GM12878 (cell line): ENCODE results near the gene RTN3. TPM values are rescaled to one million over a fixed set of nuclear protein-coding genes. Genes with fewer than 3 reads are reported as not detected.

Experiments
- ATAC-seq: fragments of 200-7000 bp; cut with Tn5 transposase; 3 replicates; pipeline ENCODE4 v1.9.1; 2020; ENCODE audit warnings: mild to moderate bottlenecking, moderate library complexity
- BruUV-seq: library from RNA; stranded (reverse); fragments of 400-500 nt; replicated peaks from 2 replicates; lab custom pipeline; 2021; lab: Mats Ljungman, UMichigan
- CTCF ChIA-PET: fragments of 300-600 bp; sonication (Branson Sonifier 250); formaldehyde crosslinking; extraction: SDS; loops from one replicate; lab custom pipeline; 2021; ENCODE audit warnings: inconsistent platforms; lab: Yijun Ruan, JAX
- POLR2A ChIA-PET: fragments of 350-600 bp; formaldehyde crosslinking; extraction: SDS; loops from one replicate; lab custom pipeline; 2021; ENCODE audit warnings: inconsistent platforms; lab: Charles Lee
- RAD21 ChIA-PET: fragments of 300-600 bp; sonication (Branson Sonifier 250); formaldehyde crosslinking; loops from one replicate; lab custom pipeline; 2023; ENCODE audit warnings: antibody characterized with exemption; ENCODE audit not compliant: unreplicated experiment; lab: Charles Lee
- SMC1A ChIA-PET: fragments of 300-600 bp; sonication (Branson Sonifier 250); formaldehyde crosslinking; loops from one replicate; lab custom pipeline; 2023; ENCODE audit not compliant: unreplicated experiment, uncharacterized antibody; lab: Charles Lee
- DNase-seq: peaks from one replicate; pipeline ENCODE4 v3.0.0-alpha.2; 2011; ENCODE audit warnings: low read depth, low spot score
- FAIRE-seq: peaks from 3 replicates; lab custom pipeline; 2011; peaks lifted over from hg19 to GRCh38; lab: Jason Lieb, UNC
- H2AFZ ChIP-seq: 2 replicates; pipeline ENCODE4 v1.6.0; 2011; ENCODE audit warnings: low read depth, low read length, control low read depth; ENCODE audit not compliant: control insufficient read depth
- H3K27ac ChIP-seq: 2 replicates; pipeline ENCODE4 v1.5.1; 2011; ENCODE audit warnings: control low read depth; ENCODE audit not compliant: control insufficient read depth, insufficient read depth
- H3K27me3 ChIP-seq, 2 experiments: replicated peaks in 1 of 2; 2 replicates each; pipeline versions ENCODE4 v1.6.0 to v1.6.1; 2011; ENCODE audit warnings: low read length in 1 of 2; ENCODE audit not compliant: control insufficient read depth in 2 of 2, insufficient read depth in 2 of 2
- H3K36me3 ChIP-seq, 2 experiments: 2 replicates each; pipeline ENCODE4 v1.5.1; 2011; ENCODE audit warnings: low read length in 1 of 2; ENCODE audit not compliant: control insufficient read depth in 2 of 2, insufficient read depth in 2 of 2
- H3K4me1 ChIP-seq: 2 replicates; pipeline ENCODE4 v1.6.1; 2011; ENCODE audit warnings: mild to moderate bottlenecking, low read length, moderate library complexity, mixed read lengths; ENCODE audit not compliant: control insufficient read depth, insufficient read depth
- H3K4me2 ChIP-seq: 2 replicates; pipeline ENCODE4 v1.6.0; 2011; ENCODE audit warnings: control low read depth; ENCODE audit not compliant: control insufficient read depth, insufficient read depth
- H3K4me3 ChIP-seq: fragments of 200-600 bp; sonication (generic); 2 replicates; pipeline ENCODE4 v1.5.1; 2016
- H3K79me2 ChIP-seq: 2 replicates; pipeline ENCODE4 v1.6.0; 2011; ENCODE audit warnings: low read length; ENCODE audit not compliant: control insufficient read depth, insufficient read depth
- H3K9ac ChIP-seq: 2 replicates; pipeline ENCODE4 v1.8.0; 2011; ENCODE audit warnings: low read length, control low read depth, mixed read lengths; ENCODE audit not compliant: control insufficient read depth, insufficient read depth
- H3K9me3 ChIP-seq: replicated peaks from 3 replicates; pipeline ENCODE4 v1.5.1; 2011; ENCODE audit warnings: mild to moderate bottlenecking, low read length; ENCODE audit not compliant: control insufficient read depth, insufficient read depth
- H4K20me1 ChIP-seq: 2 replicates; pipeline ENCODE4 v1.6.0; 2011; ENCODE audit not compliant: control insufficient read depth, insufficient read depth
- CREM ChIP-seq: IDR thresholded peaks from 2 replicates; pipeline ENCODE4 v1.6.1; 2014; ENCODE audit warnings: antibody characterized with exemption, low read depth
- HDAC6 ChIP-seq: fragments of 200-600 bp; sonication (generic); IDR thresholded peaks from one replicate; pipeline ENCODE4 v1.8.0; 2017; ENCODE audit warnings: antibody characterized with exemption; ENCODE audit not compliant: unreplicated experiment
- KAT2A ChIP-seq: conservative IDR thresholded peaks from 2 replicates; pipeline ENCODE4 v1.6.1; 2011; ENCODE audit warnings: low read depth, low read length; ENCODE audit not compliant: control insufficient read depth
- NFYA ChIP-seq: IDR thresholded peaks from 2 replicates; pipeline ENCODE4 v1.6.1; 2011; ENCODE audit warnings: low read depth, mild to moderate bottlenecking, low read length, improper control_type of control experiment, borderline replicate concordance
- RAD21 ChIP-seq: IDR thresholded peaks from 2 replicates; pipeline ENCODE4 v1.6.1; 2011; ENCODE audit warnings: mild to moderate bottlenecking, low read depth, low read length, moderate library complexity; ENCODE audit not compliant: insufficient read depth
- RB1 ChIP-seq: fragments of 450-650 bp; formaldehyde crosslinking; IDR thresholded peaks from 2 replicates; pipeline ENCODE4 v1.6.1; 2017; ENCODE audit warnings: mild to moderate bottlenecking, borderline replicate concordance
- RFX5 ChIP-seq: IDR thresholded peaks from 2 replicates; pipeline ENCODE4 v1.6.1; 2011; ENCODE audit warnings: low read depth, low read length, improper control_type of control experiment
- SMC3 ChIP-seq: IDR thresholded peaks from 2 replicates; pipeline ENCODE4 v1.6.1; 2011; ENCODE audit warnings: low read length, improper control_type of control experiment, borderline replicate concordance
- TARDBP ChIP-seq: IDR thresholded peaks from 2 replicates; pipeline ENCODE4 v1.6.1; 2016; ENCODE audit warnings: borderline replicate concordance
- TCF3 ChIP-seq: IDR thresholded peaks from 2 replicates; pipeline ENCODE4 v1.6.1; 2012; ENCODE audit warnings: low read depth, mild to moderate bottlenecking, low read length, borderline replicate concordance; ENCODE audit not compliant: insufficient read depth
- ZNF384 ChIP-seq: IDR thresholded peaks from 2 replicates; pipeline ENCODE4 v1.6.1; 2012; ENCODE audit warnings: low read depth, mild to moderate bottlenecking, low read length, improper control_type of control experiment, borderline replicate concordance
- WGBS: methylation state at CpG from one replicate; pipeline ENCODE4 v1.1.6; 2016; ENCODE audit warnings: low lambda C conversion rate; ENCODE audit not compliant: insufficient replicate concordance, insufficient coverage; ENCODE audit errors: missing lambda C conversion rate; 5-methylcytosine and 5-hydroxymethylcytosine counted together
- in situ Hi-C: fragments of 300-500 bp; cut with MboI; formaldehyde crosslinking; loops from 9 replicates; pipeline ENCODE4 v1.14.3; 2018; ENCODE audit warnings: mixed read lengths
- intact Hi-C: fragments of 100-400 bp; cut with micrococcal nuclease; formaldehyde crosslinking; loops from one replicate; pipeline ENCODE4 v1.14.2; 2022; ENCODE audit not compliant: unreplicated experiment
- polyA plus RNA-seq, 11 experiments: library from polyadenylated mRNA; depleted of rRNA in 4 of 11; unstranded in 6 of 11; stranded (reverse) in 5 of 11; fragments of >200 nt; fragmentation: Nextera tagmentation in 4 of 11; fragmentation: Illumina TruSeq in 1 of 11; extraction: Ambion mirVana in 4 of 11; extraction: Trizol in 1 of 11; gene quantifications; 1 replicate in 1 of 11; 2 replicates in 10 of 11; pipeline versions ENCODE4 v1.2.1 to v1.2.3, GENCODE V29; 2011 to 2016; ENCODE audit warnings: inconsistent platforms in 2 of 11, missing spikeins in 2 of 11, low read depth in 1 of 11
- total RNA-seq, 4 experiments: library from RNA; depleted of rRNA in 3 of 4; stranded (reverse); fragments of >200 nt in 3 of 4; fragmentation: Illumina TruSeq in 1 of 4; extraction: Trizol in 1 of 4; gene quantifications; 2 replicates each; pipeline versions ENCODE4 v1.2.1 to v1.2.3, GENCODE V29; 2013 to 2021
- TF ChIP-seq, protein P1 (sequence below): fragments of 150-350 bp; IDR thresholded peaks from 2 replicates; pipeline ENCODE4 v1.6.1; 2016; ENCODE audit warnings: low read depth, low read length
- TF ChIP-seq, protein P2 (sequence below): IDR thresholded peaks from 2 replicates; pipeline ENCODE4 v1.6.1; 2011; ENCODE audit warnings: low read depth, mild to moderate bottlenecking, low read length, moderate library complexity, borderline replicate concordance; ENCODE audit errors: extremely low read depth

The RTN3 gene
- total and polyA plus RNA-seq, 10 of the 15 experiments (the other 5 are each of a cell fraction or from before 2014, with no cell fraction given), result 22.9 to 64.2 (median 47.0) TPM

DNA sequence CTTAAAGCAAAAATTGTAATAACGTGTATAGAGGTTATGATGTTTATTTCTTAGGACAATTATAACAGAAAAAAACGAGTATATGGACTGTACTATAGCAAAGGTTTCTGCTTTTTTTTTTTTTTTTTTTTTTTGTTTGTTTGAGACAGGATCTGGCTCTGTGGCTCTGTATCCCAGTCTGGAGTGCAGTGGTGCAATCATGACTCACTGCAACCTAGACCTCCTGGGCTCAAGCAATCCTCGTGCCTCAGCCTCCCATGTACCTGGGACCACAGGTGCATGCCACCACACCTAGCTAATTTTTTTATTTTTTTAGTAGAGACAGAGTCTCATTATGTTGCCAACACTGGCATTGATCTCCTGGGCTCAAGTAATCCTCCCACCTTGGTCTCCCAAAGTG lies 48.0 kb downstream of the RTN3 start:
- BruUV-seq, result no TSS peak
- ChIA-PET CTCF (interaction anchor here (1.1 to 3.0 kb wide), 3 partner anchors 9 to 94 kb away, joined by 3 to 12 read pairs (median 3); no protein-coding TSS in a partner anchor), POLR2A (interaction anchor here (0.6 kb wide), 1 partner anchor 14 kb away, joined by 3 read pairs; no protein-coding TSS in a partner anchor)
- intact Hi-C loops, result no loop called here
- no peak overlapping the region for H2AFZ ChIP-seq
- H3K4me1 ChIP-seq, result no peaks in the 10 kb centered on the region
- H3K27ac ChIP-seq, result no peak overlapping the region
- no peaks in the 10 kb centered on the region; the same call in 1 of the 2 replicates for H4K20me1 ChIP-seq
- H3K36me3 ChIP-seq, result no peaks in the 10 kb centered on the region
- TF ChIP-seq, protein P1, sequence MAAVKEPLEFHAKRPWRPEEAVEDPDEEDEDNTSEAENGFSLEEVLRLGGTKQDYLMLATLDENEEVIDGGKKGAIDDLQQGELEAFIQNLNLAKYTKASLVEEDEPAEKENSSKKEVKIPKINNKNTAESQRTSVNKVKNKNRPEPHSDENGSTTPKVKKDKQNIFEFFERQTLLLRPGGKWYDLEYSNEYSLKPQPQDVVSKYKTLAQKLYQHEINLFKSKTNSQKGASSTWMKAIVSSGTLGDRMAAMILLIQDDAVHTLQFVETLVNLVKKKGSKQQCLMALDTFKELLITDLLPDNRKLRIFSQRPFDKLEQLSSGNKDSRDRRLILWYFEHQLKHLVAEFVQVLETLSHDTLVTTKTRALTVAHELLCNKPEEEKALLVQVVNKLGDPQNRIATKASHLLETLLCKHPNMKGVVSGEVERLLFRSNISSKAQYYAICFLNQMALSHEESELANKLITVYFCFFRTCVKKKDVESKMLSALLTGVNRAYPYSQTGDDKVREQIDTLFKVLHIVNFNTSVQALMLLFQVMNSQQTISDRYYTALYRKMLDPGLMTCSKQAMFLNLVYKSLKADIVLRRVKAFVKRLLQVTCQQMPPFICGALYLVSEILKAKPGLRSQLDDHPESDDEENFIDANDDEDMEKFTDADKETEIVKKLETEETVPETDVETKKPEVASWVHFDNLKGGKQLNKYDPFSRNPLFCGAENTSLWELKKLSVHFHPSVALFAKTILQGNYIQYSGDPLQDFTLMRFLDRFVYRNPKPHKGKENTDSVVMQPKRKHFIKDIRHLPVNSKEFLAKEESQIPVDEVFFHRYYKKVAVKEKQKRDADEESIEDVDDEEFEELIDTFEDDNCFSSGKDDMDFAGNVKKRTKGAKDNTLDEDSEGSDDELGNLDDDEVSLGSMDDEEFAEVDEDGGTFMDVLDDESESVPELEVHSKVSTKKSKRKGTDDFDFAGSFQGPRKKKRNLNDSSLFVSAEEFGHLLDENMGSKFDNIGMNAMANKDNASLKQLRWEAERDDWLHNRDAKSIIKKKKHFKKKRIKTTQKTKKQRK, result no peak
- TF ChIP-seq, all 136 proteins: peak for 0
- ChIA-PET SMC1A (no interaction called here), RAD21 (no interaction called here)
- no peaks in the 10 kb centered on the region for H3K27me3 ChIP-seq
- WGBS, result 82% methylated on average over 3 of the region's 3 CpGs
- in situ Hi-C loops, result no loop called here
- no peak for ATAC-seq
- no peak for DNase-seq
- FAIRE-seq, result no peak
- H3K9me3 ChIP-seq, result no peaks in the 10 kb centered on the region
- H3K4me3 ChIP-seq, result no peak overlapping the region
- no peak overlapping the region for H3K9ac ChIP-seq
- no peaks in the 10 kb centered on the region for H3K79me2 ChIP-seq
- H3K4me2 ChIP-seq, result no peak overlapping the region

DNA sequence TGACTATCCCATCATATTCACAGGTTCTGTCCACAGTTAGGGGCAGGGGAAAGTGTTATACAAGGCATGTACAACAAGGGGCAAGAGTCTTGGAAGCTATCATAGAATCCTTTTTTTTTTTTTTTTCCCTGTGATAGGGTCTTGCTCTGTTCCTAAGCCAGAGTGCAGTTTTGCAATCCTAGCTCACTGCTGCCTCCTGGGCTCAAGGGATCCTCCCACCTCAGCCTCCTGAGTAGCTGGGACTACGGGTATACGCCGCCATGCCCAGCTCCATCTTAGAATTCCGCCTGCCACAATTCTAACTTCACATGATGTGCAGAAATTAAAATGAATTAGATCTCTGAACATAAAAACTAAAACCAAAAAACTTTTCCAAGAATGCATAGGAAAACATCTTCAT lies 55.6 kb downstream of the RTN3 start:
- no peaks in the 10 kb centered on the region for H3K36me3 ChIP-seq
- POLR2A ChIA-PET, result interaction anchor here (0.8 kb wide), 1 partner anchor 66 kb away, joined by 3 read pairs; the partner anchor contains the start of gene ATL3
- no peak overlapping the region for H3K4me3 ChIP-seq
- H2AFZ ChIP-seq, result no peak overlapping the region
- CTCF ChIA-PET, result interaction anchor here (0.8 to 9.4 kb wide), 8 partner anchors 19 to 258 kb away, joined by 3 to 131 read pairs (median 18); partner anchors contain the start of gene ATL3
- H3K4me2 ChIP-seq, result no peak overlapping the region
- no peaks in the 10 kb centered on the region; the same call in 1 of the 2 replicates for H4K20me1 ChIP-seq
- H3K27ac ChIP-seq, result no peak overlapping the region
- BruUV-seq, result no TSS peak
- H3K9ac ChIP-seq, result no peak overlapping the region
- H3K27me3 ChIP-seq, result no peaks in the 10 kb centered on the region
- SMC1A ChIA-PET, result interaction anchor here (1.2 to 2.1 kb wide), 7 partner anchors 48 to 257 kb away, joined by 3 to 13 read pairs (median 4); no protein-coding TSS in a partner anchor
- over 99% methylated on average over 4 of the region's 4 CpGs for WGBS
- no peaks in the 10 kb centered on the region for H3K79me2 ChIP-seq
- RAD21 ChIA-PET, result interaction anchor here (0.6 to 2.4 kb wide), 5 partner anchors 66 to 1788 kb away, joined by 3 to 18 read pairs (median 4); partner anchors contain the start of gene ATL3
- no peak for ATAC-seq
- in situ Hi-C loops (loop anchor here (5.0 kb wide), 1 partner anchor 260 kb away; no protein-coding TSS in a partner anchor), intact Hi-C loops (loop anchor here (5.0 kb wide), 1 partner anchor 145 kb away; no protein-coding TSS in a partner anchor)
- no peak for DNase-seq
- FAIRE-seq, result no peak
- H3K9me3 ChIP-seq, result no peaks in the 10 kb centered on the region
- H3K4me1 ChIP-seq, result no peaks in the 10 kb centered on the region
- TF ChIP-seq, protein P2, sequence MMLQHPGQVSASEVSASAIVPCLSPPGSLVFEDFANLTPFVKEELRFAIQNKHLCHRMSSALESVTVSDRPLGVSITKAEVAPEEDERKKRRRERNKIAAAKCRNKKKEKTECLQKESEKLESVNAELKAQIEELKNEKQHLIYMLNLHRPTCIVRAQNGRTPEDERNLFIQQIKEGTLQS, result no peak
- no peak for TF ChIP-seq RB1
- no peak for TF ChIP-seq RAD21
- TF ChIP-seq TCF3, result no peak
- TF ChIP-seq SMC3, result no peak
- TF ChIP-seq NFYA, result no peak
- TF ChIP-seq CREM, result no peak
- TF ChIP-seq RFX5, result no peak
- no peak for TF ChIP-seq KAT2A
- no peak for TF ChIP-seq TARDBP
- no peak for TF ChIP-seq HDAC6
- no peak for TF ChIP-seq ZNF384
